NCI-H748 (cell line): ENCODE measurements around the gene PRSS37.

Source experiments
- DNase-seq: peaks from one replicate; lab custom pipeline; 2025; ENCODE audit not compliant: unreplicated experiment; lab: John Stamatoyannopoulos, UW

PRSS37 gene

GRCh38 chr7:141788296-141788695 is 53.0 kb downstream of the PRSS37 start:
- no peak for DNase-seq
